T-helper 9 cell (primary cell): ENCODE results near the gene NKX2-1.
"Not testable (repeated sequence)": the region's sequence is repeated elsewhere in the genome, so short reads cannot be mapped to it uniquely, and the experiment has no call there.

Experiments
- DNase-seq: peaks from one replicate; pipeline ENCODE4 v3.0.0-alpha.2; 2020
- total RNA-seq, 2 donors: gene quantifications; one replicate each; lab custom pipeline; 2026; lab: John Stamatoyannopoulos, UW

The NKX2-1 gene
- total RNA-seq = 0 reads per million in 2 donors

GRCh38 chr14:36519431-36520321, at the start of gene NKX2-1:
Gene NKX2-1, minus strand, starts transcription at chr14:36520232. Its CDS starts 103 bp downstream, at chr14:36520129.
- DNase-seq = no peak

- no peak for DNase-seq
Measured at GRCh38 chr14:36556811-36557433, 36.9 kb upstream of the NKX2-1 start.

GRCh38 chr14:36555998-36556743, 36.1 kb upstream of the NKX2-1 start:
- no peak for DNase-seq

- DNase-seq = no peak
Measured at GRCh38 chr14:36553656-36554260, 33.7 kb upstream of the NKX2-1 start.

GRCh38 chr14:36550899-36551298, 30.9 kb upstream of the NKX2-1 start:
- DNase-seq = no peak

- not testable (repeated sequence) for DNase-seq
Measured at GRCh38 chr14:36544280-36544679, 24.2 kb upstream of the NKX2-1 start.

- no peak for DNase-seq
Measured at GRCh38 chr14:36538051-36538450, 18.0 kb upstream of the NKX2-1 start.

GRCh38 chr14:36529062-36529461, 9.0 kb upstream of the NKX2-1 start:
- no peak for DNase-seq

GRCh38 chr14:36525746-36526099, 5.7 kb upstream of the NKX2-1 start:
- DNase-seq = no peak

GRCh38 chr14:36524874-36525745, 5.1 kb upstream of the NKX2-1 start:
- DNase-seq = no peak

- DNase-seq = no peak
Measured at GRCh38 chr14:36524220-36524837, 4.3 kb upstream of the NKX2-1 start.

GRCh38 chr14:36522972-36523715, 3.1 kb upstream of the NKX2-1 start:
- no peak for DNase-seq

- no peak for DNase-seq
Measured at GRCh38 chr14:36522347-36522971, 2.4 kb upstream of the NKX2-1 start.

GRCh38 chr14:36521598-36522345, 1.7 kb upstream of the NKX2-1 start:
- no peak for DNase-seq

GRCh38 chr14:36520601-36521525, 831 bp upstream of the NKX2-1 start:
- no peak for DNase-seq

- DNase-seq = no peak
Measured at GRCh38 chr14:36518586-36519430, 1.2 kb downstream of the NKX2-1 start.

- DNase-seq = no peak
Measured at GRCh38 chr14:36518031-36518585, 1.9 kb downstream of the NKX2-1 start.
